GM19043 (cell line): ENCODE results near the gene CCP110.
A peak's percentile ranks its signal among the peaks of the same experiment; 100 is the strongest.
"Not testable (repeated sequence)": the region's sequence is repeated elsewhere in the genome, so short reads cannot be mapped to it uniquely, and the experiment has no call there.

Source experiments
- ATAC-seq: cut with Tn5 transposase; IDR thresholded peaks from one replicate; pipeline ENCODE4 v1.9.1; 2021; ENCODE audit warnings: low read depth; ENCODE audit not compliant: unreplicated experiment

Gene CCP110

DNA sequence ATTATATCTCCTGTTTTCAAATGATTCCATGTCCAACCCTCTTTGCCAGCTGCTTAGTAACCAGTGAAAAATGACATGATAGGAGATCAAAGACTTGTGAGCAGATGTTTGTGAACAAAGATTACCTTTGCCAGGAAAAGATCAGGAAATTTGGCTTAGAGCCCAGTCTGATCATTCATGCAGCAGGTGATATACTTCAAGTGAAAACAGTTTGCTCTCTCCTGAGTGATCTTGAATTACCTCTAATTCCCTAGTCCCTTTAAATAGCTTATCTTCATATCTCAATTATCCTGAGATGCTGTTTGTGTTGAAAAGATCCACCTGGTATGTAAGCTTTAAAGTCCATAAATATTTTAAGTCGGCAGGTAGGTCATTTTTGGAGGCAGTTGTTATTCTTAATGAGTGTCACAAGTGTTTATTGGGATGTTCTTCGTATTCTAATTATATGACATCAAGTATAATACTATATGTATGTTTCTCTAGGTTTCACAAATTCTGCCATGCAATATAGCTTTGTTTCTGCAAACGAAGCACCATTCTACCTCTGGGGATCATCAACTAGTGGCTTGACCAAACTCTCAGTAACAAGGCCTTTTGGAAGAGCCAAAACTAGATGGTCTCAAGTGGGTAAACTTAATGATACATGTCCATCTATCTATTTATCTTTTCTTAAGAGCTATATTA lies 18.5 kb downstream of the CCP110 start:
- no peak for ATAC-seq

DNA sequence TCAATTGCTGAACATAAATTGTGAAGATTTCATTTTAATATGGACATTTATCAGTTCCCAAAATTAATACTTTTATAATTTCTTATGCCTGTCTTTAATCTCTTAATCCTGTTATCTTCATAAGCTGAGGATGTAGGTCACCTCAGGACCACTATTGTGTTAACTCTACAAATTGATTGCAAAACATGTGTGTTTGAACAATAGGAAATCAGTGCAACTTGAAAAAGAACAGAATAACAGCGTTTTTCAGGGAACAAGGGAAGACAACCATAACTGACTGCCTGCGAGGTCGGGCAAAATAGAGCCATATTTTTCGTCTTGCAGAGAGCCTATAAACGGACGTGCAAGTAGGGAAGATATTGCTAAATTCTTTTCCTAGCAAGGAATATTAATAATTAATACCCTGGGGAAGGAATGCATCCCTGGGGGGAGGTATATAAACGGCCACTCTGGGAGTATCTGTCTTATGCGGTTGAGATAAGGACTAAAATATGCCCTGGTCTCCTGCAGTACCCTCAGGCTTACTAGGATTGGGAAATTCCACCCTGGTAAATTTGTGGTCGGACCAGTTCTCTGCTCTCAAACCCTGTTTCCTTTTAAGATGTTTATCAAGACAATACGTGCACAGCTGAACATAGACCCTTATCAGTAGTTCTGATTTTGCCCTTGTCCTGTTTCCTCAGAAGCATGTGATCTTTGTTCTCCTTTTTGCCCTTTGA lies 19.7 kb downstream of the CCP110 start:
- not testable (repeated sequence) for ATAC-seq

DNA sequence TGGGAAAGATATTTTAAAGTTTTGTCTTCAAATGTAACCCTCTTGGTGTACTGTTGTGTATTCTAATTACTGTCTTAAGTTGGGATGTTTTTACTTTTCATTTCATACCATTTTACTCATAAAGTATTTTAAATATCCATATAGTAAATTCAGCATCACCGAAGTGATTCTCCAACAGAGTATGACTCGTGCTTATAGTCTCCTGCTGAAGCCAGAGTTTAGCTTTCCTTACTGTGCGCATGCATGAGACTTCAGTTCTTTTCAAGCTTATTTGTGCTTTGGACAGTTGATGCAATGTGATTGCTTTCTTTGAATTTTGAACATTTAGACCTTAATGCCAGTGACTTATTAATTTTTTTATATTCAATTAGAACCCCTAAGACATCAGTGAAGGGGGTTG lies 24.4 kb downstream of the CCP110 start:
- ATAC-seq: no peak

DNA sequence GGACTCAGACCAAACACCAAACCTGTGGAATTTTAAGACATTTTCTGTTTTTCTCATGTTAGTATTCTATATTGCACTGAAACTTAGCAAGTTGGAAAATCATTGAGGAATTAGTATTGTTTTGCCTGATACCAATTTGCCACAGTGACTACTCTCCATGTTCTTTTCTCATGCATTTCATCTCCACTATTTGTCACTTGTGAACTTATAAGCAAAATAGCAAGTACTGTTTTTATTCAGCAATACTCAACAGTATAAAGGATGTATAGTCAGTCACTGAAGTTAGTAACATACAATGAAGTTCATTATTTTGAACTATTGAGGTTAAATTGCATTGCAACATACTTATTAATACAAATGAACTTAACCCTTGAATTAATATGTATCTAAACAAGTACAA lies 25.9 kb downstream of the CCP110 start:
- no peak for ATAC-seq

DNA sequence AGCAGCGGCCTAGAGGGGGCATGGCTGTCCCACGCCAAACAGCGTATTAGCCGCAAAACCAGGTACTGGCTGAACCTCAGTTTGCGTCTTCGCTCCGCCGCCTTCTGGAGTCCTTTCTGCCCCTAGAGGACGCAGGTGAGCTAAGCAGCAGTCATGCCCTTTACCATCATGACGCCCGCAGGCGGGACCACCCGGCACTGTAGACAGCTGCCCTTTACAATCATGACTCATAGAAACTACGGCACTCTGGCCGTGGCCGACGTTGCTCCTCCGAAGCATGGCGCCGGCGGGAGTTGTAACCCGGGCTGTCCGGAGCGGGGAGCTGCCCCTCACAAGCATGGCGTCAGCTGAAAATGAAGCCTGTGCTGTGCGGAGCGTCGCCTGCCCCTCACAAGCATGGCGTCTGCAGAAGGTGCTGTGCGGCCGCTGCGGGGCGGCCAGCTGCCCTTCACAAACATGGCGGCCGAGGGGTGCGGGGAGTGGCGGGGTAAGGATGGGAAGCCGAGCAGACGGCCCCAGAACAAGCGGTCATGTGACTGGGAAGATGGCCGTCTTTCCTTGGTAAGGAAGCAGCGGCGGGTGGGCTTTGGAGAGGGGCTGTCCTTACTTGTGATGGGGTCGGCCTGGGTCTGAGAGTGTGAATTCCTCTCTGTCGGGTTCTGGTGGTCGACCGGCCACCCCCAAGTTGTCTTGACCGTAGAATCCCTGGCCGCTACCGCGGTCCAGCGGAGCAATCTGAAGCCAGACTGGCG lies 31.6 kb downstream of the CCP110 start, which contains the start of gene VPS35L:
Gene VPS35L, plus strand, starts transcription at position 518 of the 752 bp plus-strand sequence. Its CDS starts 27 bp downstream, at position 545.
- peak; percentile 93 for ATAC-seq

DNA sequence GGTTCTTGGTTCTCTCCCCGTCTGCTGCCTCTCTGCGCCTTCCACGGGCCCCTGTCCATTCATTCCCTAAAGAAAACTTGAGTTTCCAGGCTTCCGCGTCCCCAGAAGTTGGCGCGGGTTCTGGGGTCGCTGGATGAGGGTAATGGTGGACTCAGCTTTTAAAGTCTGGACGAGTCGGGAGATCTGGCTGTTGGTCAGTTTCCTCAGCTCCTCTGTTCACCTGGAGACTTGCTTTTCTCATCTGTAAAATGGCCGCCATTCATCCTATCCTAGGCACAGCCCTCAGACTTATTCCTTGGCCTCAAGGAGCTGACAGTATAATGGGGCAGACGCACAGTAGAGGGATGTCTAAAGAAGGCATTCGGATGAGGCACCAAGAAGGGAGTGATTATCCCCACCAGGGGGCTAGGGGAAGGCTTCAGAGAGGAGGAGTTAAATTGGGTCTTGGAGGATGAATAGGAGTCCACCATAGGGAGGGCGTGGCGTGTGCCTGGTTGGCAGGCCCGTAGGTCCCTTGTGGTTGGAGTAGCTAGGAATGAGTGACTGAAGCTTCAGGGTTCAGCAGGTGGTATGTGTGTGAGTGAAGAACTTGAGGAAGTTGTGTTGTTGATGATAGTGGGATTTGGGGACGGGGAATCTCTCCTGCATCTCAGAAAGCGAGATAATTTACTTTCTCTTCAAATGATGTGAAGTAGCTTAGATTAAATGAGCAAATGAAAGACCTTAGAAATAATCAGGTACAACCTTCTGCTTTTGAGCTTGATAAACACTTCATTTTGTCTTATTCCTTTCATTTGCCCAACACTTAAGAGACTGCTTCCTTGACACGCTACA lies 32.4 kb downstream of the CCP110 start:
- no peak for ATAC-seq

DNA sequence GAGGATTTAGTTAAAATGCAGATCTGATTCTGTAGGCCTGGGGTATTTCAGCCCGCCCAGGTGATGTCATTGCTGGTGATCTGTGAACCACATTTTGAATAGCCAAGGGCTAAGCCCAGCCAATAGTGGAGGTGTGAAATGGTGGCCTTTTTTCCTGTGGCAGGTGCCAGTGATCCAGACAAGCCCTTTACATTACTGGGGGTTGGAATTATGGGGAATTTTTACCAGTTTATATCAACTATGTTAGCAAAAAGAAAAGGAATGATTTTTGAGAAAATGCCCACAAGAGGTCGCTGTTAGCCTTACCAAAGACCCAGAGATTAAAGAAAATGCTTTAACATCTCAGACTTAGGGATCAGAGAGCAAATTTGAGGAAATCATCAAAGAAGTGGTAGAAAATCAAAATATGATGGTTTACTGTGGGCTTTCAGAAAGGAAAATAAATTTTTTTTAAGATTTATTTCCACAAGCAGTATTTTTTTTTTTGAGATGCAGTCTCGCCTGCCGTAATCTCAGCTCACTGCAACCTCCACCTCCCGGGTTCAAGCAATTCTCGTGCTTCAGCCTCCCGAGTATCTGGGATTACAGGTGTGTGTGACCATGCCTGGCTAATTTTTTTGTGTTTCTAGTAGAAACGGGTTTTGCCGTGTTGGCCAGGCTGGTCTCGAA lies 35.6 kb downstream of the CCP110 start:
- no peak for ATAC-seq

DNA sequence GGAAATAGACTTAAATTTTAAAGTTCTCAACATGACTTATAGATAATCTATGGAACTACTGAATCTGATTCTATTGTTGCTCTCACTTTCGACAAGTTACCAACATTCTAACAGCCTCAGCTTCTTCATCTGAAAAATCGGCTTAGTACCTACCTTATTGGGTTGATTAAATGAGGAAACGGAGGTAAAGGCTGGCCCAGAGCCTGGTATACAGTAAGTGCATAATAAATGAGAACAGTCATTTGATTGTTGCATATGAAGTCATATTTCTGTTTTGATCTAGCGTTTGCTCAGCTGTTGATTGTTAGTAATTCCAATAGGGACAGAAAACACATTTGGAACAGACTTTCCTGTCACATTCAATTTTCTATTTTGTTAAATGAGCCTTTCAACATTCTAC lies 36.3 kb downstream of the CCP110 start:
- ATAC-seq: no peak

DNA sequence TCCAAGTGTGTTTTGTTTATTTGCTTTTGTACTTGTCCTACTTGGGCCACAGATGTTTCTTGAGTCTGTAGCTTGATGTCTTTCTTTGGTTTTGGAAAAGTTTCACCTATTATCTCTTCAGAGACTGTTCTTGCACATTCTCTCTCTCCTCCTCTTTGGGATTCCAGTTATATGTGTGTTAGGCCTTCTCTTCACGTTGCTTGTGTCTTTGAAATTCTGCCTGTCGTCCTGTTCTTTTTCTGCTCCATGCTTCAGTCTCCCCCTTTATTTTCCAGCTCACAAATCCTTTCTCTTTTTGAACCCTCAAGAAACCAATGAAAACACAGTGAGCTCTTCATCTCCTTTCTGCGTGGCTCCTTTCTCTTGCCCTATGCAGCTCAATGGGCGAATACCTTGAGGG lies 39.6 kb downstream of the CCP110 start:
- no peak for ATAC-seq

DNA sequence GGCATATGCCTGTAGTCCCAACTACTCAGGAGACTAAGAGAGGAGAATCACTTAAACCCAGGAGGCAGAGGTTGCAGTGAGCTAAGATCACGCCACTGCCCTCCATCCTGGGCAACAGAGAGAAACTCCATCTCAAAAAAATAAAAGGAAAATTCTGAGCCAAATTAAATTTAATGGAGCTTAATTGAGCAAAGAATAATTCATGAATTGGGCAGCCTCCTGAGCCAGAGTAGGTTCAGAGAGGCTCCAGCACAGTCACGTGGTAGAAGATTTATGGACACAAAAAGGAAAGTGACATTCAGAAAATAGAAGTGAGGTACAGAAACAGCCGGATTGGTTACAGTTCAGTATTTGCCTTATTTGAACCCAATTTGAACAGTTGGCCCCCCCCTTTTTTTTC lies 42.6 kb downstream of the CCP110 start:
- no peak for ATAC-seq

DNA sequence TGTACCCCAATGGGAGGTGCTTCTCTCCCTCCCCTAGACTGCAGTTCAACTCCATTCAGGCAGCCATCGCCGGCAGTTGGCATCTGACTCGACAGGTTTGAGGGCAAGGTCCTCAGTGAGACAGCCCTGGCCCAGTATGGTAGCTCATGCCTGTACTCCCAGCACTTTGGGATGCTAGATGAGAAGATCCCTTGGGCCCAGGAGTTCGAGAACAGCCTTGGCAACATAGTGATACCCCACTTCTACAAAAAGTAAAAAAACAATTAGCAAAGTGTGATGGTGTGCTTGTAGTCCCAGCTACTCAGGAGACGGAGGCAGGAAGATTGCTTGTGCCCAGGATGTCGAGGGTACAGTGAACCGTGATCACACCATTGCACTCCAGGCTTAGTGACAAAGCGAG lies 43.8 kb downstream of the CCP110 start:
- ATAC-seq: no peak

DNA sequence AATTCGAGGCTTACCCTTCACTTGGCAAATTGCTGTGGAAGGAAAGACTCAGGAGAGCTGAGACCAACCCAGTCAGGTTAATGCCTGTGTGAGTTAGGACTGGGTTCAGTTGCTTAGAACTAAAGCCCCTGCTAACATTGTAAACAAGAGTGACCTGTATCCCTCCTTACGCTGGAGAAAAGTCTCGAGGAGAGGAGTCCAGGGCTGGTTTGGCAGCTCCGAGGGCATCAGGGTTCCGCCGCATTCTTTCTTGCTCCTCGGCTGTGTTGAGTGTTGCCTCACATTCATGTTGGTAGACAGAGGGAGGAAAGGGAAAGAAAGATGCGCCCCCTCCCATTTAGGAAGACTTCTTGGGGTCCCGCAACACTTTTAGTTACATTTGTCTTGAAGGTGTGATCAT lies 50.3 kb downstream of the CCP110 start:
- no peak for ATAC-seq

DNA sequence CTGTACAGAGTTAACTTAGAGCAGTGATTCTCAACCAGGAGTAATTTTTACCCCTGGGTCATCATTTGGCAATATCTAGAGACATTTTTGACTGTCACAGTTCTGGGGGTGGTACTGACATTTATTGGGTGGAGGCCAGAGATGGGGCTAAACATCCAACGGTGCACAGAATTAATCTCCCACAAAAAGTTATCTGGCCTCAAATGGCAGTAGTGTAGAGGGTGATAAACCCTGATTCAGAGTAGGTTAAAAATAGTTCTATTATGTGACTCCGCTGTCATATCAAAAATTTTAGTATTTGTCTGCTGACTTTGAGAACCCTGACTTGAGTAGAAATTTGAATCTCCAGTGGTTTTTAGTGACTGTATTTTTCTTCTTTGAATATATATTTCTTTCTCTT lies 50.9 kb downstream of the CCP110 start:
- ATAC-seq: no peak

DNA sequence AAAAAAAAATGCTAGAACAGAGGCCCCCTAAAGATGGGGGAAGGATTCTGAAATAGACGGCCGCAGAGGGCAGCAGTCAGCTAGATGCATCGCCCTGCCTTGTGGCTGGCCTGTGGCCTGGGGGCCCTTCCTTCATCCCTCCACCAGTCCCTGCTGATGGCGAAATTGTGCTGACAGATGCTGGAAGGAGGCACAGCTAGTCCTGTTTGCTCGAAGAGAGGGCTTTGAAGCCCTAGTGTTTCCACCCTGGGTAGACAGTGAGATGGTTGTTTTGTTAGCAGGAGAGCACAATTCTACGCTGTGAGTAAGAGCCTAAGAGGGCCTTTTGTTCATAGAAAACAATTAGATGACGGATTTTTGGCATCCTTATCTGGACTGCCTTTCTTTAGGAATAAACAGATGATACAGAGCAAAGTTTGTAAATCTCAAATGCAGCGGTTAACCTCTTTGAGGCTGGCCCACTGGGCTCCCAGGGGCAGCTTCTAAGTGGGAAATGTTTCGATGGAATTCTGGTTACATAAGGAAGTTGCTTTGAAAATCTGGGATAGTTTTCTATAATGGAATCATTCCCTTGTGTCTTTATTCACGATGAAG lies 54.7 kb downstream of the CCP110 start:
- ATAC-seq: no peak

DNA sequence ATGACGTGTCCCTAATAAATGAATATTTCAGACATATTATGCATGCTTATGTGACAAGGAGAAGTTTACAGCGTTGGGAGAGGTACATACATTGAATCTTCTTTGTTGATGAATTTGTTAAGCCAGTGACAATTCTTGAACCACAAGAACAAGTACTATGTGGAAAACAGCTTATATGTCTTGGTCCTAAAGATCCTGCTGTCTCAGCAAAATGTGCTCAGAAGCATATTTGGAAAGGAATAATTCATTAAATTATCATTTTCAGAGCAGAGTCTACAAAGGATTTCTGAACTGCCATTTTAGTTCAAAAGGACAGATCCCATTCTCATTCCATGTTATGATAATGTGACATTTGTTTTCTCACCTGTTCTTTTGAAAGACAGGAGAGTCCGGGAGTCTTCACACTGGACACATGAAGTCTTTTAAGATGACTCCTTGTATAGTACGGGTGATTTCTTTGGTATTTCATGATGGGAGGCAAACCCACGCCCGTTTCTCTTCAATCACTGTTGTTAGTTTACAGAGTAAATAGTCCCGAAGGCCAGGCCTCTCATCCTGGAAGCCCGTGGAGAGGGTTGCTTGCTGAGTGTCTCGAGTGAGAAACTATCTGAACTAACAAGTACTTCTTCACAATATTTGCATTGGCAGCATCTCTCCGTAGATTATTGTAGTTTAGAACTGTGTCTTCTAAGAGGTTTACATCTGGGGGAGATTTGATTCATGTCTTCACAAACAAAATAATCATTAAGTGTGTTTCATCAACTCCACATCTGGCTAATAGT lies 58.5 kb downstream of the CCP110 start:
- ATAC-seq: no peak

DNA sequence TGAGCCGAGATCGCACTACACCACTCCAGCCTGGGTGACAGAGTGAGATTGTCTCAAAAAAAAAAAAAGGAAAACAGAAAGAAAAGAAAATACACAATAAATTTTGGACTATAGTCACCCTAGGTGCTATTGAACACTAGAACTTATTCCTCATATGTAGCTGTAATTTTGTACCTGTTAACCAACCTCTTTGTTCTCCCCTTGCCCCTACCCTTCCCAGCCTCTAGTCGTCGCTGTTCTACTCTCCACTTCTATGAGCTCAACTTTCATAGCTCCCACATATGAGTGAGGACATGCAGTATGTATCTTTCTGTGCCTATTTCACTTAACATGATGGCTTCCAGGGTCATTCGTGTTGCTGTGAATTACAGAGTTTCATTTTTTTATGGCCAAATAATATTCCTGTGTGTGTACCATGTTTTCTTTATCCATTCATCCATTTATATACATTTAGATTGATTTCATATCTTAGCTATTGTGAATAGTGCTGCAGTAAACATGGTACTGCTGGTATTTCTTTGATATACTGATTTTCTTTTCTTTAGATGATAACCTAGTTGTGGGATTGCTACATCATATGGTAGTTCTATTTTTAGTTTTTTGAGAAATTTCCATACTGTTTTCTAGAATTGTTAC lies 60.0 kb downstream of the CCP110 start:
- no peak for ATAC-seq

DNA sequence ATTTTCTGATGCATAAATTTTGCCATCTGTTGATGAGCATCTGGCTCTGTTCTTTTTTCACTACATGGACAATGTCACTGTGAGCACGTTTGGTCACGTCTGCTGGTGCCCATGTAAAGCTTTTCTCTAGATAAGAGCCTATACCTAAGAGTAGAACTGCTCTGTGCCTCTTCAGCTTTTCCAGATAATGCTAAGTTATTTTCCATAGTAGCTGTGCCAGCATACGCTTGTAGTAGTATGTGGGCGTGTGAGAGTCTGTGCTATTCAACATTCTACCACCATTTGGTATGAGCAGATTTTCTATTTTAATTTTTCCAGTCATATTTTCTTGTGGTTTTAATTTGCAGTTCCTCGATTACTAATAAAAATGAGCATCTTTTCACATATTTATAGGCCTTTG lies 64.9 kb downstream of the CCP110 start:
- ATAC-seq: no peak

DNA sequence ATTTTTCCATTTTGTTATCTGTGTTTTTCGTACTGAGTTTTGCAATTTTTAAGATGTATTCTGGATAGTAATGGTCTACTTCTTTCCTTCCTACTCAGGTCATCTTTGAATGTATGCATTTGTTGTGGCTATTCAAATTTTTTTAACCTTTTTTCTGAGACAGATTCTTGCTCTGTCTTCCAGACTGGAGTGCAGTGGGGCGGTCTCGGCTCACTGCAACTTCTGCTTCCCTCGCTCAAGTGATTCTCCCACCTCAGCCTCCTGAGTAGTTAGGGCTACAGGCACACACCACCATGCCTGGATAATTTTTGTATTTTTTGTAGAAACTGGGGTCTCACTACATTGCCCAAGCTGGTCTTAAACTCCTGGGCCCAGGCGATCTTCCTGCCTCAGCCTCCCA lies 65.4 kb downstream of the CCP110 start:
- ATAC-seq: no peak
